Glutamatergic neuron (in vitro differentiated cells): ENCODE measurements around the gene CCNH. TPM values are rescaled to one million over a fixed set of nuclear protein-coding genes. Genes with fewer than 3 reads are reported as not detected.

ENCODE experiments used
- DNase-seq: peaks from one replicate; pipeline ENCODE4 v3.0.0; 2022
- H3K27ac Mint-ChIP-seq: one replicate; pipeline ENCODE4 v1.8.0; 2020; ENCODE audit warnings: mild to moderate bottlenecking, mixed read lengths, inconsistent platforms; ENCODE audit not compliant: unreplicated experiment
- H3K27me3 Mint-ChIP-seq: one replicate; pipeline ENCODE4 v1.8.0; 2020; ENCODE audit warnings: mild to moderate bottlenecking, moderate library complexity, mixed read lengths, inconsistent platforms; ENCODE audit not compliant: unreplicated experiment
- H3K36me3 Mint-ChIP-seq: one replicate; pipeline ENCODE4 v1.8.0; 2020; ENCODE audit warnings: mild to moderate bottlenecking, mixed read lengths, inconsistent platforms; ENCODE audit not compliant: unreplicated experiment
- H3K4me1 Mint-ChIP-seq: one replicate; pipeline ENCODE4 v1.8.0; 2020; ENCODE audit warnings: mild to moderate bottlenecking, low read depth, mixed read lengths, inconsistent platforms; ENCODE audit not compliant: unreplicated experiment
- H3K4me3 Mint-ChIP-seq: one replicate; pipeline ENCODE4 v1.8.0; 2020; ENCODE audit warnings: mild to moderate bottlenecking, mixed read lengths, inconsistent platforms; ENCODE audit not compliant: unreplicated experiment
- H3K9me3 Mint-ChIP-seq: one replicate; pipeline ENCODE4 v1.8.0; 2020; ENCODE audit warnings: mild to moderate bottlenecking, moderate library complexity, mixed read lengths, inconsistent platforms; ENCODE audit not compliant: unreplicated experiment
- total RNA-seq: library from RNA; stranded (reverse); fragmentation: NEBNext Ultra II Directional; extraction: Animal tissue kit (Norgen Biotek cat#: 25700); gene quantifications from one replicate; pipeline ENCODE4 v1.2.1, GENCODE V29; 2021; ENCODE audit not compliant: unreplicated experiment
- TF ChIP-seq, protein P1 (sequence below): fragments of 200-600 bp; sonication (generic); IDR thresholded peaks from one replicate; pipeline ENCODE4 v1.5.0; 2021; ENCODE audit not compliant: partially characterized antibody, unreplicated experiment

The CCNH gene
- total RNA-seq, 1 donor from 2014 or later: 40.1 TPM

DNA sequence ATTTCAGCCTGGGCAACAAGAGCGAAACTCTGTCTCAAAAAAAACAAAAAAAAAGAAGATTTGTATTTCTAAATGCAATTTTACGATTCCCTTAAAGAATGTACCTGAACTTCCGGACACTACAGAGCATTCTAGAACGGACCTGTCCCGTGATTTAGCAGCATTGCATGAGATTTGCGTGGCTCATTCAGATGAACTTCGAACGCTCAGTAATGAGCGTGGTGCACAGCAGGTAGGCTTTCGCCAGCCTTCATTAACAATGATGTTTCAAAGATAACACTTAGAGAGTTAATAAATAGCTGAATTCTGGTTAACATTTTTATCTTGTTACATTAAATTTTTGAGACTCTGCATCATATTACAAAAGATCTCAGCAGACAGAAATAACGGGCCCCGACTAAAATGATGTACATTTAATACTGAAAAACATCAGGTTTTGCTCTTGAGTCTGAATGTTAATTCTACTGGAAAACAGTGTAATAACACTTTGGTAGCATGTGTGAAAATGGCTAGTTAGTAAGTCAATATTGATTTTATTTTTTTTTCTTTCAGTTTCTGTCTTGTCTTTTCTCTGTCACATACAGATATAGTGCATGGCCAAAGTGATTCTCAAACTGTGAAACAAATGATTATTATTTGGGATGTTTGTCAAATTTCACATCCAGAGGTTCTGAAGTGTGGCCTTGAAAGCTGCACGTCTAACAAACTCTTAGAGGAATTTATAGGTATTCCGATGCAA, 23.3 kb downstream of the CCNH start:
- H3K27ac Mint-ChIP-seq: no peak overlapping the region
- H3K4me1 Mint-ChIP-seq: no peaks in the 10 kb centered on the region
- H3K36me3 Mint-ChIP-seq: no peaks in the 10 kb centered on the region
- H3K27me3 Mint-ChIP-seq: peaks cover 2% of the 10 kb centered on the region
- H3K4me3 Mint-ChIP-seq: no peak overlapping the region
- TF ChIP-seq, protein P1, sequence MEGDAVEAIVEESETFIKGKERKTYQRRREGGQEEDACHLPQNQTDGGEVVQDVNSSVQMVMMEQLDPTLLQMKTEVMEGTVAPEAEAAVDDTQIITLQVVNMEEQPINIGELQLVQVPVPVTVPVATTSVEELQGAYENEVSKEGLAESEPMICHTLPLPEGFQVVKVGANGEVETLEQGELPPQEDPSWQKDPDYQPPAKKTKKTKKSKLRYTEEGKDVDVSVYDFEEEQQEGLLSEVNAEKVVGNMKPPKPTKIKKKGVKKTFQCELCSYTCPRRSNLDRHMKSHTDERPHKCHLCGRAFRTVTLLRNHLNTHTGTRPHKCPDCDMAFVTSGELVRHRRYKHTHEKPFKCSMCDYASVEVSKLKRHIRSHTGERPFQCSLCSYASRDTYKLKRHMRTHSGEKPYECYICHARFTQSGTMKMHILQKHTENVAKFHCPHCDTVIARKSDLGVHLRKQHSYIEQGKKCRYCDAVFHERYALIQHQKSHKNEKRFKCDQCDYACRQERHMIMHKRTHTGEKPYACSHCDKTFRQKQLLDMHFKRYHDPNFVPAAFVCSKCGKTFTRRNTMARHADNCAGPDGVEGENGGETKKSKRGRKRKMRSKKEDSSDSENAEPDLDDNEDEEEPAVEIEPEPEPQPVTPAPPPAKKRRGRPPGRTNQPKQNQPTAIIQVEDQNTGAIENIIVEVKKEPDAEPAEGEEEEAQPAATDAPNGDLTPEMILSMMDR: no peak
- peaks cover 1% of the 10 kb centered on the region for H3K9me3 Mint-ChIP-seq
- DNase-seq: no peak

DNA sequence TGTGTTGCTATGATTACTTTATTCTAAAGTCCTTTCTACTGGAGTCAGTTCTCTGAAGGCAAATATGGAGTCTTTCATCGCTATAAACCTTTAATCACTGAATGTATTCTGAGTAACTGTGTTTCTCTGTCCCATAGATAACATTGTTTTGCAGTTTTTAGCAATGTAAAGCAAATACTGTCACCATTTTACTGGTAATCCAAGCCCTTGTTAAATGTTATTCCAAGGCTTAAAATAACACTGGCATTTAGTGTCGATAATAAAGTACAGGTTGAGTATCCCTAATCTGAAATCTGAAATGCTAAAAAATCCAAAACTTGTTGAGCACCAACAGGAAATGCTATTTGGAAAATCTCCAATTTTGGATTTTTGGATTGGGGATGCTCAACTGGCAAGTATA, 24.6 kb downstream of the CCNH start:
- no peak overlapping the region for H3K27ac Mint-ChIP-seq
- H3K9me3 Mint-ChIP-seq: peaks cover 1% of the 10 kb centered on the region
- TF ChIP-seq, protein P1: no peak
- H3K4me3 Mint-ChIP-seq: no peak overlapping the region
- H3K36me3 Mint-ChIP-seq: no peaks in the 10 kb centered on the region
- peaks cover 2% of the 10 kb centered on the region for H3K27me3 Mint-ChIP-seq
- H3K4me1 Mint-ChIP-seq: no peaks in the 10 kb centered on the region
- no peak for DNase-seq

DNA sequence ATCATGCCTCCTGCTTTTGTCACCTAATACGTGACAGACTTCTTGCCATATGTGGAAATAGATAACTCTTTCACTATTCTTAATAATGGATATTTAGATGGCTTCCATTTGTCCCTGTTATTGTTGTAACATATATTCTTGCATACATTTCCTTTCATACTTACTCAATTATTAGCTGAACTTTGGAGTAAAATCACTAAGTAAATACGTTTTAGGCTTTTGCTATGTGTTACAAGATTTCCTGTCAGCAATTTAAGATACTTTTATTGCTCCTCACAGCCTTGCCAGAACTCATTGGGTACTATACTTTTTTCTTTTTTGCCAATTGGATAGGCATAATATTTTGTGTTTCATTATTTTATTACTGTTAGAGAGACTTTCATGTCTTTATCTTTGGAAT, 26.9 kb downstream of the CCNH start:
- Mint-ChIP-seq H3K4me1 (no peaks in the 10 kb centered on the region), H3K4me3 (no peak overlapping the region), H3K27me3 (peaks cover 1% of the 10 kb centered on the region), H3K27ac (no peak overlapping the region), H3K36me3 (no peaks in the 10 kb centered on the region), H3K9me3 (peaks cover 1% of the 10 kb centered on the region)
- TF ChIP-seq, protein P1: no peak
- no peak for DNase-seq

DNA sequence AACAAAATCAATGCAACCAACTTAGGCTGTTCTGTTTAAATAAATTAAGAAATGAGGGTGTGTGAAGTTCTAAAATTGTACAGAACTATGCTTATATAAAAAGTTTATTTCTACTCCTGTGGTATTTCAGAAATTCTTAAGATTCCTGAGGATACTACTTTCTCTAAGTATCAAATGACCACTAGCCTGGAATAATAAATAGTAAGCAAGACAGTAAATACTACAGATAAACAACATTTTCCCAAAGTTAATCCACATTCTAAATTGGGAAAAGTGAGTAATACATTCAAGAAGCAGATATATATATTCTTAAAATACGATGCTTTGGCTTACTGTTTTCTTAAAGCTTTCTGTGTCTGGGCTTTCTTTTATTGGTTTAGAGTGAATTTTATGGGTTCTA, 29.5 kb downstream of the CCNH start:
- Mint-ChIP-seq H3K27me3 (no peaks in the 10 kb centered on the region), H3K4me3 (no peak overlapping the region), H3K4me1 (no peaks in the 10 kb centered on the region), H3K9me3 (peaks cover 1% of the 10 kb centered on the region), H3K27ac (no peak overlapping the region), H3K36me3 (no peaks in the 10 kb centered on the region)
- DNase-seq: no peak
- TF ChIP-seq, protein P1: no peak

DNA sequence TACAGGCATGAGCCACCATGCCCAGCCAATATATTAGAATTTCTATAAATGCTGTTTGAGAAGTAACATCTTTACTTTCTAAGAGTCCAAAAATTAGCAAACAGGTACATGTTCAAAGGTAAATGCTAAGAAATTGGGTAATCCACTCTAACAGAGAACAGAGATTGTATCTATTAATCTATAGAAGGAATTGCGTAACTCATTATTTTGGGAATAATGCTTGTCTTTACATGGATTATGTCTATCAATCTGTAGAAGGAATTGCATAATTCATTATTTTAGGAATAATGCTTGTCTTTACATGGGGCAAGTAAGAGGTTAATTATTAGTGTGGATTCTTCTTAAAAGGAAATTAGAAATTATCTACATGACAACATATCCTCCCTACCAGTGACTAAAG, 30.5 kb downstream of the CCNH start:
- H3K4me1 Mint-ChIP-seq: no peaks in the 10 kb centered on the region
- TF ChIP-seq, protein P1: no peak
- H3K36me3 Mint-ChIP-seq: no peaks in the 10 kb centered on the region

More for the DNA sequence above, 30.5 kb downstream of the CCNH start:
- no peak for DNase-seq
- Mint-ChIP-seq H3K4me3 (no peak overlapping the region), H3K27me3 (no peaks in the 10 kb centered on the region), H3K27ac (no peak overlapping the region), H3K9me3 (no peaks in the 10 kb centered on the region)
